ENCODE results near the gene FLG2. TPM values are rescaled to one million over a fixed set of nuclear protein-coding genes. Genes with fewer than 3 reads are reported as not detected.

Gene FLG2
- total and polyA plus RNA-seq, 2 donors (not counting 1 experiment from before 2014, with no cell fraction given) = not detected

- no peak overlapping the region for H3K4me2 ChIP-seq (ENCODE audit: extremely low read depth, insufficient read depth, low read length)
- no peaks in the 10 kb centered on the region for H3K9me3 ChIP-seq (ENCODE audit: control insufficient read depth, insufficient read depth, low read depth, low read length)
- DNase-seq (ENCODE audit: low read depth in 2 of 2) = no peak
- no peak overlapping the region for H3K27ac ChIP-seq (ENCODE audit: insufficient read depth, low read length)
- H2AFZ ChIP-seq (ENCODE audit: low read length) = no peak overlapping the region
- no peak overlapping the region for H3K9ac ChIP-seq (ENCODE audit: insufficient read depth, low read length)
- H3K36me3 ChIP-seq (ENCODE audit: control insufficient read depth, insufficient read depth, low read length) = no peaks in the 10 kb centered on the region
- H4K20me1 ChIP-seq (ENCODE audit: control insufficient read depth, extremely low read depth, insufficient read depth, low read length) = no peaks in the 10 kb centered on the region
- H3K4me3 ChIP-seq (replicated peaks in 1 of 4; ENCODE audit: control extremely low read depth in 1 of 4, insufficient read depth in 1 of 4, low read depth in 3 of 4, low read length in 4 of 4) = no peak overlapping the region
- no peaks in the 10 kb centered on the region for H3K79me2 ChIP-seq (ENCODE audit: control insufficient read depth, insufficient read depth, low read length)
- TF ChIP-seq, protein P1, sequence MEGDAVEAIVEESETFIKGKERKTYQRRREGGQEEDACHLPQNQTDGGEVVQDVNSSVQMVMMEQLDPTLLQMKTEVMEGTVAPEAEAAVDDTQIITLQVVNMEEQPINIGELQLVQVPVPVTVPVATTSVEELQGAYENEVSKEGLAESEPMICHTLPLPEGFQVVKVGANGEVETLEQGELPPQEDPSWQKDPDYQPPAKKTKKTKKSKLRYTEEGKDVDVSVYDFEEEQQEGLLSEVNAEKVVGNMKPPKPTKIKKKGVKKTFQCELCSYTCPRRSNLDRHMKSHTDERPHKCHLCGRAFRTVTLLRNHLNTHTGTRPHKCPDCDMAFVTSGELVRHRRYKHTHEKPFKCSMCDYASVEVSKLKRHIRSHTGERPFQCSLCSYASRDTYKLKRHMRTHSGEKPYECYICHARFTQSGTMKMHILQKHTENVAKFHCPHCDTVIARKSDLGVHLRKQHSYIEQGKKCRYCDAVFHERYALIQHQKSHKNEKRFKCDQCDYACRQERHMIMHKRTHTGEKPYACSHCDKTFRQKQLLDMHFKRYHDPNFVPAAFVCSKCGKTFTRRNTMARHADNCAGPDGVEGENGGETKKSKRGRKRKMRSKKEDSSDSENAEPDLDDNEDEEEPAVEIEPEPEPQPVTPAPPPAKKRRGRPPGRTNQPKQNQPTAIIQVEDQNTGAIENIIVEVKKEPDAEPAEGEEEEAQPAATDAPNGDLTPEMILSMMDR (conservative IDR thresholded peaks at IDR 0.05 in 1 of 2, IDR thresholded peaks at IDR 0.05 in 1 of 2; ENCODE audit: low read depth in 1 of 2, low read length in 2 of 2) = no peak
- TF ChIP-seq EZH2 (IDR thresholded peaks at IDR 0.05; ENCODE audit: low read length, missing control alignments) = no peak
- no peaks in the 10 kb centered on the region for H3K27me3 ChIP-seq (ENCODE audit: control insufficient read depth, insufficient read depth, low read length)
- no peaks in the 10 kb centered on the region for H3K4me1 ChIP-seq (ENCODE audit: control insufficient read depth, extremely low read depth, insufficient read depth, low read length)
These were observed 29.1 kb upstream of the FLG2 start for GRCh38 chr1:152388889-152389288.

DNA sequence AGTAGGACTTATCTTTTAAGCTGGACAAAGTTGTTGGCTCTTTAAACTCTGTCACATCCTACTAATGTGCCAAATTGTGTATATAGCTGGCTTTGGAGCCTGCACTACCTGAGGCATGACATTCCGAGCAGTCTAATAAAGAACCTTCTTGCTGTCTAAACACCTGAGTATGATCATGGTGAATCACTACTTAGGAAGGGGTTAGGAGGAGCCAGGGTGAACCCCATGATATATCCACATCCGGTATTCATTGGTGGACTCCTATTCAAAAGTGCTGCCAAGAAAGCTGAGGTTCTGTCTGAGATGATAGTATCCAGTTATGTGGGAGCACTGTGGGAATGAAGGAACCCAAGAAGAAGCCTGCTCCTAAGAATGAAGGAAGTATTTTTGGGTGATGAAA, 27.1 kb upstream of the FLG2 start:
- TF ChIP-seq EZH2 (IDR thresholded peaks at IDR 0.05; ENCODE audit: low read length, missing control alignments) = no peak
- TF ChIP-seq, protein P1 (conservative IDR thresholded peaks at IDR 0.05 in 1 of 2, IDR thresholded peaks at IDR 0.05 in 1 of 2; ENCODE audit: low read depth in 1 of 2, low read length in 2 of 2) = no peak
- DNase-seq (ENCODE audit: low read depth in 2 of 2) = peak in 1 of 2 donors; percentile 1
- Histone ChIP-seq H3K79me2 (ENCODE audit: control insufficient read depth, insufficient read depth, low read length) (no peaks in the 10 kb centered on the region), H2AFZ (ENCODE audit: low read length) (no peak overlapping the region), H3K4me2 (ENCODE audit: extremely low read depth, insufficient read depth, low read length) (no peak overlapping the region), H3K27me3 (ENCODE audit: control insufficient read depth, insufficient read depth, low read length) (no peaks in the 10 kb centered on the region), H4K20me1 (ENCODE audit: control insufficient read depth, extremely low read depth, insufficient read depth, low read length) (no peaks in the 10 kb centered on the region), H3K9me3 (ENCODE audit: control insufficient read depth, insufficient read depth, low read depth, low read length) (no peaks in the 10 kb centered on the region), H3K9ac (ENCODE audit: insufficient read depth, low read length) (no peak overlapping the region), H3K4me3 (replicated peaks in 1 of 4; ENCODE audit: control extremely low read depth in 1 of 4, insufficient read depth in 1 of 4, low read depth in 3 of 4, low read length in 4 of 4) (no peak overlapping the region), H3K4me1 (ENCODE audit: control insufficient read depth, extremely low read depth, insufficient read depth, low read length) (no peaks in the 10 kb centered on the region), H3K27ac (ENCODE audit: insufficient read depth, low read length) (no peak overlapping the region), H3K36me3 (ENCODE audit: control insufficient read depth, insufficient read depth, low read length) (no peaks in the 10 kb centered on the region)

DNA sequence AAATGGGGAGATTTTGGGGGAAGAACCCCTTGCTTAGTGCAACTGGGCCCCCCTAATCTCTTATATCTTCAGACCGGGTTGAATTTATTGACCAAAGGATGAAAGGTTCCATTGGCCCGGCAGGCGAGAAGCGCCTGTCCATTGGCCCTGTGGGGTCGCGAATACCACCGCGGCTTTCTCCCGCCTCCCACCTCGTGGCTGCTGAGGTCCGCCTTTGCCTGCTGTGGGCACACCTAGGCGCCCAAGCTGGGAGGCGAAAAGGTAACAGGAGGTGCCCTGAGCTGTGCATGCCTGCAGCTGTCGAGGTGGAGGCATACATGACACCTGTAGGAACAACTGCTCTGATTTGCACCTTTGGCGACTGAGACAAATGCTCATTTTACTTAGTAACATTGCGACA, 21.1 kb upstream of the FLG2 start:
- Histone ChIP-seq H2AFZ (ENCODE audit: low read length) (no peak overlapping the region), H3K4me2 (ENCODE audit: extremely low read depth, insufficient read depth, low read length) (no peak overlapping the region), H3K27ac (ENCODE audit: insufficient read depth, low read length) (no peak overlapping the region), H3K36me3 (ENCODE audit: control insufficient read depth, insufficient read depth, low read length) (no peaks in the 10 kb centered on the region), H3K27me3 (ENCODE audit: control insufficient read depth, insufficient read depth, low read length) (no peaks in the 10 kb centered on the region), H3K4me3 (replicated peaks in 1 of 4; ENCODE audit: control extremely low read depth in 1 of 4, insufficient read depth in 1 of 4, low read depth in 3 of 4, low read length in 4 of 4) (no peak overlapping the region), H3K79me2 (ENCODE audit: control insufficient read depth, insufficient read depth, low read length) (no peaks in the 10 kb centered on the region), H4K20me1 (ENCODE audit: control insufficient read depth, extremely low read depth, insufficient read depth, low read length) (no peaks in the 10 kb centered on the region), H3K4me1 (ENCODE audit: control insufficient read depth, extremely low read depth, insufficient read depth, low read length) (no peaks in the 10 kb centered on the region), H3K9me3 (ENCODE audit: control insufficient read depth, insufficient read depth, low read depth, low read length) (no peaks in the 10 kb centered on the region), H3K9ac (ENCODE audit: insufficient read depth, low read length) (no peak overlapping the region)
- TF ChIP-seq EZH2 (IDR thresholded peaks at IDR 0.05; ENCODE audit: low read length, missing control alignments) = no peak
- no peak for DNase-seq (ENCODE audit: low read depth in 2 of 2)

All from fibroblast of lung (primary cell).